Mammary epithelial cell (primary cell): ENCODE results near the gene NEK7.

Experiments
- EZH2 ChIP-seq: IDR thresholded peaks from 2 replicates; pipeline ENCODE4 v1.6.1; 2012; ENCODE audit warnings: low read length, inconsistent platforms, borderline replicate concordance
- TF ChIP-seq, protein P1 (sequence below), 2 donors: IDR thresholded peaks in 1 of 2; conservative IDR thresholded peaks in 1 of 2; 2 replicates each; pipeline ENCODE4 v1.5.1; 2011 to 2012; ENCODE audit warnings: inconsistent platforms in 2 of 2, low read length in 2 of 2, mild to moderate bottlenecking in 2 of 2, control low read depth in 1 of 2, low read depth in 1 of 2; ENCODE audit not compliant: insufficient read depth in 1 of 2; ENCODE audit errors: extremely low read depth in 1 of 2

DNA sequence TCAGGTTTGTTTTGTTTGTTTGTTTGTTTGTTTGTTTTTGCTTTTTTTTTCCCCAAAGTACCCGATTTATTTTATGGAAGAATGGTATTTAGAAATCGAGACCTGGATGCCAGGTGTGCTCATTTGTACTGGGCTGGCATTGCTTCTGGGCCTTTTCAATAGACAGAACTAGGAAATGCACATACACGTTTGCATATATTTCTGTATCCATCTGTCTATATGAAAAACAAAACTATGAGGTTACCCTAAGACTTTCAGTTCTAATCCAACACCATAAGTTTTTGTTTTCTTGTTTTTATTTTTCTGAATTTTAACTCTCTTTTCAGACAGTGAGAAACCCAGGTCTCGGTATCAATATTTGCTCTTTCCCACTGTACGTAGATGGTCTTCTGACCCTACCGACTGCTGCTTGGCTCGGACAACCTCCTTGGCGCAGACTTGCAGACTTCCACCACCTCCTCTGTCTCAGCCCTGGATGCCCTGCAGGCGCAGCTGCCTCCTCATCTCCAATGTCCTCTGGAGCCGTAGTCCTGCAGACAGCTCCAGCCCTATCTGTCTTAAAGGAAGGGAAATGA is 171.7 kb downstream of the NEK7 start:
- TF ChIP-seq, protein P1, sequence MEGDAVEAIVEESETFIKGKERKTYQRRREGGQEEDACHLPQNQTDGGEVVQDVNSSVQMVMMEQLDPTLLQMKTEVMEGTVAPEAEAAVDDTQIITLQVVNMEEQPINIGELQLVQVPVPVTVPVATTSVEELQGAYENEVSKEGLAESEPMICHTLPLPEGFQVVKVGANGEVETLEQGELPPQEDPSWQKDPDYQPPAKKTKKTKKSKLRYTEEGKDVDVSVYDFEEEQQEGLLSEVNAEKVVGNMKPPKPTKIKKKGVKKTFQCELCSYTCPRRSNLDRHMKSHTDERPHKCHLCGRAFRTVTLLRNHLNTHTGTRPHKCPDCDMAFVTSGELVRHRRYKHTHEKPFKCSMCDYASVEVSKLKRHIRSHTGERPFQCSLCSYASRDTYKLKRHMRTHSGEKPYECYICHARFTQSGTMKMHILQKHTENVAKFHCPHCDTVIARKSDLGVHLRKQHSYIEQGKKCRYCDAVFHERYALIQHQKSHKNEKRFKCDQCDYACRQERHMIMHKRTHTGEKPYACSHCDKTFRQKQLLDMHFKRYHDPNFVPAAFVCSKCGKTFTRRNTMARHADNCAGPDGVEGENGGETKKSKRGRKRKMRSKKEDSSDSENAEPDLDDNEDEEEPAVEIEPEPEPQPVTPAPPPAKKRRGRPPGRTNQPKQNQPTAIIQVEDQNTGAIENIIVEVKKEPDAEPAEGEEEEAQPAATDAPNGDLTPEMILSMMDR (conservative IDR thresholded peaks at IDR 0.05 in 1 of 2, IDR thresholded peaks at IDR 0.05 in 1 of 2; ENCODE audit: extremely low read depth in 1 of 2, insufficient read depth in 1 of 2, low read depth in 1 of 2, low read length in 2 of 2), result no peak
- no peak for TF ChIP-seq EZH2
